PC-3 (cell line): ENCODE results near the gene KRTAP1-5.

ENCODE experiments used
- CTCF ChIP-seq: fragments of 300-600 bp; sonication (generic); conservative IDR thresholded peaks from 2 replicates; pipeline ENCODE4 v1.5.1; 2017; ENCODE audit warnings: antibody characterized with exemption, low read depth, mild to moderate bottlenecking, low read length
- EZH2 ChIP-seq: fragments of 300-600 bp; sonication (generic); IDR thresholded peaks from one replicate; pipeline ENCODE4 v1.6.1; 2017; ENCODE audit warnings: antibody characterized with exemption, mild to moderate bottlenecking, low read length; ENCODE audit not compliant: unreplicated experiment
- EZH2phosphoT487 ChIP-seq: fragments of 300-600 bp; sonication (generic); IDR thresholded peaks from 2 replicates; pipeline ENCODE4 v1.6.1; 2018; ENCODE audit warnings: mild to moderate bottlenecking, antibody characterized with exemption, low read length, borderline replicate concordance

- TF ChIP-seq EZH2, result no peak
- TF ChIP-seq CTCF, result no peak
- no peak for TF ChIP-seq EZH2phosphoT487
Measured at GRCh38 chr17:41018541-41018940, 8.5 kb downstream of the KRTAP1-5 start.
